Loucy (cell line): ENCODE data around the gene SPEF1.
"Not testable (repeated sequence)": the region's sequence is repeated elsewhere in the genome, so short reads cannot be mapped to it uniquely, and the experiment has no call there.

Source experiments
- H2AFZ ChIP-seq: fragments of 200-600 bp; sonication (generic); 2 replicates; pipeline ENCODE4 v1.6.0; 2016; ENCODE audit warnings: antibody characterized with exemption, mild to moderate bottlenecking, low read length, moderate library complexity
- H3F3A ChIP-seq: fragments of 200-600 bp; 2 replicates; pipeline ENCODE4 v1.6.0; 2016; ENCODE audit warnings: antibody characterized with exemption, low read depth, mild to moderate bottlenecking
- H3K27me3 ChIP-seq: fragments of 200-600 bp; sonication (generic); 2 replicates; pipeline ENCODE4 v1.6.1; 2014; ENCODE audit warnings: low read length, mild to moderate bottlenecking; ENCODE audit not compliant: insufficient read depth, poor library complexity, severe bottlenecking
- H3K36me3 ChIP-seq: fragments of 200-600 bp; sonication (generic); 2 replicates; pipeline ENCODE4 v1.6.1; 2016; ENCODE audit warnings: low read length; ENCODE audit not compliant: insufficient read depth
- H3K4me1 ChIP-seq: fragments of 200-600 bp; sonication (generic); 2 replicates; pipeline ENCODE4 v1.5.1; 2014; ENCODE audit warnings: low read length, mild to moderate bottlenecking; ENCODE audit not compliant: insufficient read depth, poor library complexity, severe bottlenecking
- H3K4me2 ChIP-seq: fragments of 200-600 bp; sonication (generic); 2 replicates; pipeline ENCODE4 v1.6.0; 2014; ENCODE audit warnings: antibody characterized with exemption, low read length, low read depth, mild to moderate bottlenecking; ENCODE audit not compliant: poor library complexity, severe bottlenecking
- H3K4me3 ChIP-seq: fragments of 200-600 bp; sonication (generic); 2 replicates; pipeline ENCODE4 v1.5.1; 2014; ENCODE audit warnings: low read length, mild to moderate bottlenecking, mixed read lengths; ENCODE audit not compliant: poor library complexity, severe bottlenecking
- H3K79me2 ChIP-seq: fragments of 200-600 bp; sonication (generic); 2 replicates; pipeline ENCODE4 v1.6.1; 2014; ENCODE audit warnings: low read length; ENCODE audit not compliant: insufficient read depth
- H3K9ac ChIP-seq: fragments of 200-600 bp; sonication (generic); 2 replicates; pipeline ENCODE4 v1.6.0; 2014; ENCODE audit warnings: mild to moderate bottlenecking, low read depth, low read length, moderate library complexity; ENCODE audit not compliant: poor library complexity, severe bottlenecking
- H3K9me2 ChIP-seq: fragments of 200-600 bp; sonication (generic); replicated peaks from 2 replicates; pipeline ENCODE4 v1.6.1; 2016; ENCODE audit warnings: low read depth, low read length, mixed read lengths
- H3K9me3 ChIP-seq: fragments of 200-600 bp; sonication (generic); 2 replicates; pipeline ENCODE4 v1.6.1; 2014; ENCODE audit warnings: mild to moderate bottlenecking, antibody characterized with exemption, low read length, low read depth; ENCODE audit not compliant: insufficient read depth
- H4K20me1 ChIP-seq: fragments of 200-600 bp; sonication (generic); 2 replicates; pipeline ENCODE4 v1.6.0; 2014; ENCODE audit warnings: antibody characterized with exemption, low read length, mild to moderate bottlenecking; ENCODE audit not compliant: insufficient read depth, poor library complexity, severe bottlenecking
- CTCF ChIP-seq: fragments of 200-600 bp; sonication (generic); conservative IDR thresholded peaks from 2 replicates; pipeline ENCODE4 v1.5.1; 2014; ENCODE audit warnings: mild to moderate bottlenecking, antibody characterized with exemption, low read length
- EZH2phosphoT487 ChIP-seq: fragments of 200-600 bp; IDR thresholded peaks from 2 replicates; pipeline ENCODE4 v1.6.1; 2018; ENCODE audit warnings: antibody characterized with exemption, mild to moderate bottlenecking, moderate library complexity, borderline replicate concordance

The SPEF1 gene

DNA sequence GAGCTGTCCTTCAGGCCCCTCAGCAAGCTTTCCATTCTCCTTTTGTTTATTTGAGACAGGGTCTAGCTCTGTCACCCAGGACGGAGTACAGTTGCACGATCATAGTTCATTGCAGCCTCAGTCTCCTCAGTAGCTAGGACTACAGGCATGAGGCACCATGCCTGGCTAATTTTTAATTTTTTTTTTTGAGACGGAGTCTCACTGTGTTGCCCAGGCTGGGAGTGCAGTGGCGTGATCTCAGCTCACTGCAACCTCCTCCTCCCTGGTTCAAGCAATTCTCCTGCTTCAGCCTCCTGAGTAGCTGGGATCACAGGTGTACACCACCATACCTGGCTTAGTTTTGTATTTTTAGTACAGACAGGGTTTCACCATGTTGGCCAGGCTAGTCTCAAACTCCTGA lies 8.0 kb upstream of the SPEF1 start:
- H3K9me3 ChIP-seq, H4K20me1 ChIP-seq, H3K27me3 ChIP-seq, H3K9me2 ChIP-seq, H3F3A ChIP-seq, H3K36me3 ChIP-seq, H2AFZ ChIP-seq, H3K4me2 ChIP-seq, H3K9ac ChIP-seq, H3K4me3 ChIP-seq, H3K4me1 ChIP-seq, H3K79me2 ChIP-seq: not testable (repeated sequence)

DNA sequence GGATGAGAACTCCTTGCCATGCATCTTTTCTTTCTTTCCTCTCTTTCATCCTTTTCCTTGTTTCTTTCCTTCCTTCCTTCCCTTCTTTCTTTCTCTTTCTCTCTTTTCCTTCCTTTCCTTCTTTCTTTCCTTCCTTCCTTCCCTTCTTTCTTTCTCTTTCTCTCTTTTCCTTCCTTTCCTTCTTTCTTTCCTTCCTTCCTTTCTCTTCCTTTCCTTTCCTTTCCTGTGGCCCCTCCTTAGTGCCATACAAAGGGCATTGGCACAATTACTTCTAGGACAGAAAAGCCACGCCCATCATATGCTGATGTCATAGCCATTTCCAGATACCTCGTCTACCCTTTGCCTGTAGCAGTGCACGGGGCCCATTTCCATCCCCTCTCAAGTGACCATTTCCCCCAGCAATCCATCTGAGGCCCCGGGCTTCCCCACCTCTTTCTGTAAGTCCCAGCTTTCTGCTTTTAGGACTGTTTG lies 7.5 kb upstream of the SPEF1 start:
- Histone ChIP-seq H3K4me3 (no peak overlapping the region), H3K27me3 (no peaks in the 10 kb centered on the region), H2AFZ (no peak overlapping the region), H3K4me2 (no peak overlapping the region), H3K79me2 (no peaks in the 10 kb centered on the region), H4K20me1 (no peaks in the 10 kb centered on the region), H3F3A (no peaks in the 10 kb centered on the region), H3K9ac (no peak overlapping the region), H3K9me3 (no peaks in the 10 kb centered on the region), H3K4me1 (peaks cover 7% of the 10 kb centered on the region), H3K36me3 (no peaks in the 10 kb centered on the region), H3K9me2 (no peaks in the 10 kb centered on the region)
- TF ChIP-seq CTCF (no peak), EZH2phosphoT487 (no peak)

GRCh38 chr20:3787324-3788014 lies 6.2 kb upstream of the SPEF1 start:
- Histone ChIP-seq H3K9me3 (no peaks in the 10 kb centered on the region), H3K4me1 (peaks cover 7% of the 10 kb centered on the region), H3K4me3 (peak overlapping the region; percentile 69), H3K27me3 (no peaks in the 10 kb centered on the region), H3K9ac (peak overlapping the region; percentile 45), H3K79me2 (no peaks in the 10 kb centered on the region), H2AFZ (peak overlapping the region; percentile 69; the same call in 1 of the 2 replicates), H3K4me2 (peak overlapping the region; percentile 86), H4K20me1 (no peaks in the 10 kb centered on the region), H3K9me2 (no peaks in the 10 kb centered on the region), H3K36me3 (no peaks in the 10 kb centered on the region), H3F3A (no peaks in the 10 kb centered on the region)
- TF ChIP-seq CTCF (no peak), EZH2phosphoT487 (no peak)
